NCI-H69 (cell line): Measurements from ENCODE around the gene CFHR1.
"Not testable (repeated sequence)": the region's sequence is repeated elsewhere in the genome, so short reads cannot be mapped to it uniquely, and the experiment has no call there.

ENCODE experiments used
- DNase-seq: peaks from one replicate; lab custom pipeline; 2025; lab: John Stamatoyannopoulos, UW

Gene CFHR1

GRCh38 chr1:196819531-196819930 is at the start of gene CFHR1:
Gene CFHR1, plus strand, starts transcription at chr1:196819731. Its CDS starts 114 bp downstream, at chr1:196819845.
- DNase-seq = not testable (repeated sequence)

GRCh38 chr1:196769823-196770222 is 49.7 kb upstream of the CFHR1 start:
- not testable (repeated sequence) for DNase-seq

- DNase-seq = no peak
Measured at GRCh38 chr1:196773713-196774112, 45.8 kb upstream of the CFHR1 start.

GRCh38 chr1:196774175-196774574 is 45.4 kb upstream of the CFHR1 start:
- no peak for DNase-seq

GRCh38 chr1:196774603-196775002 is 44.9 kb upstream of the CFHR1 start, which contains the start of gene CFHR3:
Gene CFHR3, plus strand, starts transcription at chr1:196774840. Its CDS starts 47 bp downstream, at chr1:196774887.
- no peak for DNase-seq

- no peak for DNase-seq
Measured at GRCh38 chr1:196777603-196778002, 41.9 kb upstream of the CFHR1 start.

GRCh38 chr1:196779093-196779492 is 40.4 kb upstream of the CFHR1 start:
- peak; percentile 10 for DNase-seq

- DNase-seq = not testable (repeated sequence)
Measured at GRCh38 chr1:196791252-196791651, 28.3 kb upstream of the CFHR1 start.

GRCh38 chr1:196794103-196794502 is 25.4 kb upstream of the CFHR1 start:
- DNase-seq = peak; percentile 97

- no peak for DNase-seq
Measured at GRCh38 chr1:196797891-196798290, 21.6 kb upstream of the CFHR1 start.

- DNase-seq = not testable (repeated sequence)
Measured at GRCh38 chr1:196801920-196802319, 17.6 kb upstream of the CFHR1 start.

- no peak for DNase-seq
Measured at GRCh38 chr1:196808529-196809235, 10.8 kb upstream of the CFHR1 start.

- DNase-seq = peak; percentile 34
Measured at GRCh38 chr1:196817442-196817841, 2.1 kb upstream of the CFHR1 start.

- DNase-seq = peak; percentile 88
Measured at GRCh38 chr1:196827860-196828259, 8.3 kb downstream of the CFHR1 start.

- not testable (repeated sequence) for DNase-seq
Measured at GRCh38 chr1:196849613-196850492, 30.3 kb downstream of the CFHR1 start.

- DNase-seq = peak; percentile 11
Measured at GRCh38 chr1:196856053-196856452, 36.5 kb downstream of the CFHR1 start.

GRCh38 chr1:196857188-196857587 is 37.7 kb downstream of the CFHR1 start:
- DNase-seq = no peak

GRCh38 chr1:196858811-196859210 is 39.3 kb downstream of the CFHR1 start:
- DNase-seq = peak; percentile 8

GRCh38 chr1:196860323-196860884 is 40.9 kb downstream of the CFHR1 start:
- DNase-seq = no peak

GRCh38 chr1:196861429-196861828 is 41.9 kb downstream of the CFHR1 start:
- no peak for DNase-seq

- no peak for DNase-seq
Measured at GRCh38 chr1:196866974-196867373, 47.4 kb downstream of the CFHR1 start.

GRCh38 chr1:196873385-196873784 is 53.9 kb downstream of the CFHR1 start:
- no peak for DNase-seq

- no peak for DNase-seq
Measured at GRCh38 chr1:196875935-196876334, 56.4 kb downstream of the CFHR1 start.
